GOT3 (cell line): ENCODE results near the gene ZNF157.

Source experiments
- DNase-seq: peaks from one replicate; lab custom pipeline; 2025; ENCODE audit warnings: mixed read lengths; lab: John Stamatoyannopoulos, UW

Gene ZNF157

GRCh38 chrX:47446971-47447370, 76.6 kb downstream of the ZNF157 start:
- DNase-seq = no peak

- no peak for DNase-seq
Observed at GRCh38 chrX:47447607-47448006, 77.2 kb downstream of the ZNF157 start.

- DNase-seq = no peak
Observed at GRCh38 chrX:47448165-47448806, 77.9 kb downstream of the ZNF157 start.

- DNase-seq = no peak
Observed at GRCh38 chrX:47452112-47452511, 81.7 kb downstream of the ZNF157 start.

GRCh38 chrX:47456080-47456479, 85.7 kb downstream of the ZNF157 start:
- no peak for DNase-seq

- no peak for DNase-seq
Observed at GRCh38 chrX:47458528-47458927, 88.2 kb downstream of the ZNF157 start.

GRCh38 chrX:47460561-47460960, 90.2 kb downstream of the ZNF157 start:
- DNase-seq = no peak
